Measurements from ENCODE around the gene ATG7.

GRCh38 chr3:11273891-11274291 lies 1.7 kb downstream of the ATG7 start:
- TF ChIP-seq EZH2 (optimal IDR thresholded peaks at IDR 0.05; ENCODE audit: low read depth, low read length) (no peak), CTCF (IDR thresholded peaks at IDR 0.05; ENCODE audit: low read length) (no peak), EZH2phosphoT487 (IDR thresholded peaks at IDR 0.05; ENCODE audit: low read length) (no peak)

Data from MM.1S (cell line).